Upper lobe of right lung (tissue), 1 donor: Measurements from ENCODE around the gene TUT7. TPM values are rescaled to one million over a fixed set of nuclear protein-coding genes. Genes with fewer than 3 reads are reported as not detected.

Experiments used
- ATAC-seq: fragments of 200-7000 bp; cut with Tn5 transposase; one replicate; pipeline ENCODE4 v1.9.1; 2020; ENCODE audit warnings: mild to moderate bottlenecking, moderate library complexity
- DNase-seq: peaks from one replicate; pipeline ENCODE4 v3.0.0-alpha.2; 2020
- H3K27ac ChIP-seq: fragments of 200-600 bp; one replicate; pipeline ENCODE4 v1.8.0; 2022
- H3K27me3 ChIP-seq: fragments of 200-600 bp; one replicate; pipeline ENCODE4 v1.8.0; 2022; ENCODE audit warnings: mild to moderate bottlenecking
- H3K36me3 ChIP-seq: fragments of 200-600 bp; one replicate; pipeline ENCODE4 v1.8.0; 2022
- H3K4me1 ChIP-seq: fragments of 200-600 bp; one replicate; pipeline ENCODE4 v1.8.0; 2022
- H3K4me3 ChIP-seq: fragments of 200-600 bp; one replicate; pipeline ENCODE4 v1.8.0; 2022; ENCODE audit warnings: mild to moderate bottlenecking
- H3K9me3 ChIP-seq: fragments of 200-600 bp; one replicate; pipeline ENCODE4 v1.8.0; 2022
- intact Hi-C: fragments of 100-400 bp; cut with DNase I; formaldehyde crosslinking; loops from one replicate; pipeline ENCODE4 v1.11.0; 2022
- total RNA-seq: library from RNA; stranded (reverse); fragmentation: NEBNext Ultra II Directional; extraction: Animal tissue kit (Norgen Biotek cat#: 25700); gene quantifications from one replicate; pipeline ENCODE4 v1.2.1, GENCODE V29; 2021
- TF ChIP-seq, protein P1 (sequence below): fragments of 200-600 bp; IDR thresholded peaks from one replicate; pipeline ENCODE4 v1.8.0; 2022; ENCODE audit warnings: antibody characterized with exemption
- donor health status: DM: no; HTN: yes; CAD: no; lungs with severe emphysema.

The TUT7 gene
- total RNA-seq, 1 donor from 2014 or later, result 34.1 TPM

DNA sequence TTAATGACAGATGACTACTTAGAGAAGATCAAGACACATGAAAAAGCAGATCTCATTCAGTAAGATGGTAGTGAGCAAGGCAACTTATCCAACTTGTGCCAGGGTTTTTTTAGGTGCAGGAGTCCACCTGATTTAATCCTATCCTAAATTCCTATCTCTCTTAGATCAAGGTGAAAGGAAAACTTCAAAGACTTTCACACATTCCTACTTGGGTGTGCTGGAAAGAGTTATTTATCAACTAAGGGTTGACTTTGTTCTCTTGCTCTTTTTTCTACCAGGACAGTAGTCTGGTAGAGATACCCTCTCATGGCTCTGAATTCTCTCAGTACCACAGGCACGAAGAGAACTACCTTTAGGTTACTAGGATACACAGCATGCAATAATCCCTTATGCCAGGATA, 18.2 kb downstream of the TUT7 start:
- TF ChIP-seq, protein P1, sequence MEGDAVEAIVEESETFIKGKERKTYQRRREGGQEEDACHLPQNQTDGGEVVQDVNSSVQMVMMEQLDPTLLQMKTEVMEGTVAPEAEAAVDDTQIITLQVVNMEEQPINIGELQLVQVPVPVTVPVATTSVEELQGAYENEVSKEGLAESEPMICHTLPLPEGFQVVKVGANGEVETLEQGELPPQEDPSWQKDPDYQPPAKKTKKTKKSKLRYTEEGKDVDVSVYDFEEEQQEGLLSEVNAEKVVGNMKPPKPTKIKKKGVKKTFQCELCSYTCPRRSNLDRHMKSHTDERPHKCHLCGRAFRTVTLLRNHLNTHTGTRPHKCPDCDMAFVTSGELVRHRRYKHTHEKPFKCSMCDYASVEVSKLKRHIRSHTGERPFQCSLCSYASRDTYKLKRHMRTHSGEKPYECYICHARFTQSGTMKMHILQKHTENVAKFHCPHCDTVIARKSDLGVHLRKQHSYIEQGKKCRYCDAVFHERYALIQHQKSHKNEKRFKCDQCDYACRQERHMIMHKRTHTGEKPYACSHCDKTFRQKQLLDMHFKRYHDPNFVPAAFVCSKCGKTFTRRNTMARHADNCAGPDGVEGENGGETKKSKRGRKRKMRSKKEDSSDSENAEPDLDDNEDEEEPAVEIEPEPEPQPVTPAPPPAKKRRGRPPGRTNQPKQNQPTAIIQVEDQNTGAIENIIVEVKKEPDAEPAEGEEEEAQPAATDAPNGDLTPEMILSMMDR, result no peak
- DNase-seq (no peak), ATAC-seq (no peak)
- Histone ChIP-seq H3K27ac (no peak overlapping the region), H3K4me3 (no peak overlapping the region), H3K27me3 (no peaks in the 10 kb centered on the region), H3K36me3 (peaks cover 86% of the 10 kb centered on the region), H3K9me3 (no peaks in the 10 kb centered on the region), H3K4me1 (no peaks in the 10 kb centered on the region)
- intact Hi-C loops, result no loop called here

DNA sequence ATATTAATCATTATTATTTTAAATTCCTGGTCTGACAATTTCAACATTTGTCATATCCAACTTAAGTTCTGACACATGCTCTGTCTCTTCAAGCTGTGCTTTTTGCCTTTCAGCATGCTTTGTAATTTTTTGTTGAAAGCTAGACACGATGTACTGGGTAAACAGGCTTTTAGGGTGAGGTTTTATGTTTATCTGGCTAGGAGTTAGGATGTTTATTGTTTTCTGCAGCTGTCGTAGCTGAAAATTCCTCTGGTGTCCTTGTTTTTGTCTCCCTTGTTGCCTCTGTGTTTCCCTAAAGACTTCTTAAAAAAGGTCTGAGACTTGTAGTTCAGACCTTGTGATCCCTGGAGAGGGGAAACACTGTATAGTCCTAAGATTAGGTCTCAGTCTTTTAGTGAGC, 20.6 kb downstream of the TUT7 start:
- no peaks in the 10 kb centered on the region for H3K4me1 ChIP-seq
- H3K4me3 ChIP-seq, result no peak overlapping the region
- no peak overlapping the region for H3K27ac ChIP-seq
- peaks cover 84% of the 10 kb centered on the region for H3K36me3 ChIP-seq
- ATAC-seq, result no peak
- H3K27me3 ChIP-seq, result no peaks in the 10 kb centered on the region
- H3K9me3 ChIP-seq, result no peaks in the 10 kb centered on the region
- no peak for DNase-seq
- TF ChIP-seq, protein P1, result no peak
- intact Hi-C loops, result no loop called here

DNA sequence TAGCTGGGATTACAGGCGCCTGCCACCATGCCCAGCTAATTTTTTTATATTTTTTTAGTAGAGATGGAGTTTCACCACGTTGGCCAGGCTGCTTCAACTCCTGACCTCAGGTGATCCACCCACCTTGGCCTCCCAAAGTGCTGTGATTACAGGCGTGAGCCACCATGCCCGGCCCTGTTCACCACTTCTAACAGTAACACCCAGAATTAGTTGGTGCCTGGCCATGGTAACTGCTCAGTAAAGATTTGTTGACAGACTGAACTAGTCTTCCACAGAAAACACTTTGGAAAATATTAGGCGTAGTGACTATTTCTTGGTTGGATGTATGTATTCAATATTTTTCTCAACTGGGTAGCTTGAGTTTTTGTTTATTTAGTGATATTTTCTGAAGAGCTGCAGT, 24.0 kb downstream of the TUT7 start:
- TF ChIP-seq, protein P1, result no peak
- DNase-seq (no peak), ATAC-seq (no peak)
- intact Hi-C loops, result no loop called here
- Histone ChIP-seq H3K4me1 (no peaks in the 10 kb centered on the region), H3K4me3 (no peak overlapping the region), H3K36me3 (peaks cover 84% of the 10 kb centered on the region), H3K27ac (no peak overlapping the region), H3K9me3 (no peaks in the 10 kb centered on the region), H3K27me3 (no peaks in the 10 kb centered on the region)

DNA sequence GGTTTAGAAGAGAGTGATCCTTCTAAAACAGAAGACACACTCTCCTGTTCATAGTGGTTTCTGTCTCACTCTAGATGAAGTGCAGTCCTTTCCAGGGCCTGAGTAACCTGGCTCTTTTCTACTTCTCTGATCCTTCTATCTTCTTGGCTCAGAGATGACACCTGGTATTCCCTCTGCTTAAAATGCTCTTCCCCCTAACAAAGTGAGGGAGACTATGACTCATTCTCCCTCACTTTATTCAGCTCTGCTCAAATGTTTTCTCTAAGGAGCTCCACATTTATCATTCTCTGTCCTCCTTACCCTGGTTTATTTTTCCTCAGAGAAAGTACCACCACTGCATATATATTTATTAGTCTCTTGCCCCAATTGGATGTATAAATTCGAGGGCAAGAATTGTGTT, 24.6 kb downstream of the TUT7 start:
- no peak for ATAC-seq
- H3K36me3 ChIP-seq, result peaks cover 84% of the 10 kb centered on the region

GRCh38 chr9:86328156-86328555, 26.1 kb downstream of the TUT7 start:
- Histone ChIP-seq H3K27me3 (no peaks in the 10 kb centered on the region), H3K4me1 (no peaks in the 10 kb centered on the region), H3K4me3 (no peak overlapping the region), H3K9me3 (no peaks in the 10 kb centered on the region), H3K36me3 (peaks cover 87% of the 10 kb centered on the region), H3K27ac (no peak overlapping the region)
- no peak for DNase-seq
- no peak for ATAC-seq
- intact Hi-C loops, result no loop called here
- TF ChIP-seq, protein P1, result no peak

More for the DNA sequence above, 24.6 kb downstream of the TUT7 start:
- TF ChIP-seq, protein P1, result no peak
- no peaks in the 10 kb centered on the region for H3K9me3 ChIP-seq
- H3K4me3 ChIP-seq, result no peak overlapping the region
- no peaks in the 10 kb centered on the region for H3K4me1 ChIP-seq
- intact Hi-C loops, result no loop called here
- no peak for DNase-seq
- no peak overlapping the region for H3K27ac ChIP-seq
- H3K27me3 ChIP-seq, result no peaks in the 10 kb centered on the region

DNA sequence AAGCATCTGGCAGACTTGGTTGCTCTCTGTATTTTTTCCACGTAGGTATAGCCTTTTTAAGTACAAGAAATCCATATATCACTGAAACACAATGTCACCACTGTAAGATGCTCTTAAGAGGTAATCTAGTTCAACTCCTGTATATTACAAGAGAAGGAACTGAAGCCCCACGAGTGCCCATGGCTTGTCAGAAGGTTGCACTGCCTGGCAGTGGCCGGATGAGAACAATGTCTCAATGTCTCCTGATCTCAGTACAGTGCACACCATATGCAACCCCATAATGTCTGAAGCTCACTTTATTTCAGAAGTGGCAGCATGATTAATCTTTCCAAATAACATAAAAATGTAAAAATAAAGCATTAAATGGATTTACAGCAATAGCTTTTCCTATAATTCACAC, 27.7 kb downstream of the TUT7 start:
- intact Hi-C loops, result no loop called here
- no peak overlapping the region for H3K4me3 ChIP-seq
- no peaks in the 10 kb centered on the region for H3K4me1 ChIP-seq
- no peaks in the 10 kb centered on the region for H3K27me3 ChIP-seq
- no peak for ATAC-seq
- H3K9me3 ChIP-seq, result no peaks in the 10 kb centered on the region
- TF ChIP-seq, protein P1, result no peak
- no peak overlapping the region for H3K27ac ChIP-seq
- H3K36me3 ChIP-seq, result peaks cover 98% of the 10 kb centered on the region
- DNase-seq, result no peak
